GM23248 (cell line): ENCODE measurements around the gene THSD7A. TPM values are rescaled to one million over a fixed set of nuclear protein-coding genes. Genes with fewer than 3 reads are reported as not detected.

Experiments used
- DNase-seq: peaks from one replicate; pipeline ENCODE4 v3.0.0-alpha.2; 2015
- H2AFZ ChIP-seq: fragments of 200-600 bp; sonication (generic); 2 replicates; pipeline ENCODE4 v1.6.1; 2016; ENCODE audit warnings: antibody characterized with exemption
- H3F3A ChIP-seq: fragments of 200-600 bp; sonication (generic); 2 replicates; pipeline ENCODE4 v1.6.1; 2016; ENCODE audit warnings: mild to moderate bottlenecking, antibody characterized with exemption, mixed run types; ENCODE audit not compliant: insufficient read depth
- H3K27ac ChIP-seq: fragments of 200-600 bp; sonication (generic); 2 replicates; pipeline ENCODE4 v1.5.1; 2016; ENCODE audit warnings: mild to moderate bottlenecking
- H3K27me3 ChIP-seq: fragments of 200-600 bp; sonication (generic); replicated peaks from 2 replicates; pipeline ENCODE4 v1.6.1; 2016; ENCODE audit warnings: mild to moderate bottlenecking; ENCODE audit not compliant: insufficient read depth
- H3K36me3 ChIP-seq: fragments of 200-600 bp; sonication (generic); 2 replicates; pipeline ENCODE4 v1.6.1; 2016; ENCODE audit warnings: low read depth, mild to moderate bottlenecking
- H3K4me1 ChIP-seq: fragments of 200-600 bp; sonication (generic); 2 replicates; pipeline ENCODE4 v1.6.1; 2016; ENCODE audit warnings: mild to moderate bottlenecking; ENCODE audit not compliant: insufficient read depth
- H3K4me2 ChIP-seq: fragments of 200-600 bp; sonication (generic); one replicate; pipeline ENCODE4 v1.6.1; 2016; ENCODE audit warnings: mild to moderate bottlenecking; ENCODE audit not compliant: unreplicated experiment
- H3K4me3 ChIP-seq: fragments of 200-600 bp; sonication (generic); 2 replicates; pipeline ENCODE4 v1.5.1; 2016; ENCODE audit warnings: mild to moderate bottlenecking
- H3K79me2 ChIP-seq: fragments of 200-600 bp; sonication (generic); 2 replicates; pipeline ENCODE4 v1.6.1; 2016; ENCODE audit warnings: mild to moderate bottlenecking; ENCODE audit not compliant: insufficient read depth
- H3K9ac ChIP-seq: fragments of 200-600 bp; sonication (generic); 2 replicates; pipeline ENCODE4 v1.6.1; 2016; ENCODE audit warnings: mild to moderate bottlenecking
- H3K9me2 ChIP-seq: fragments of 200-600 bp; sonication (generic); 2 replicates; pipeline ENCODE4 v1.6.1; 2016; ENCODE audit warnings: mixed run types, mild to moderate bottlenecking, moderate library complexity; ENCODE audit not compliant: insufficient read depth
- H3K9me3 ChIP-seq: fragments of 200-600 bp; sonication (generic); one replicate; pipeline ENCODE4 v1.6.1; 2017; ENCODE audit warnings: low read depth
- H4K20me1 ChIP-seq: fragments of 200-600 bp; sonication (generic); 2 replicates; pipeline ENCODE4 v1.6.0; 2016; ENCODE audit not compliant: insufficient read depth
- EZH2 ChIP-seq: fragments of 200-600 bp; sonication (generic); IDR thresholded peaks from 2 replicates; pipeline ENCODE4 v1.6.1; 2018; ENCODE audit warnings: antibody characterized with exemption, mild to moderate bottlenecking; ENCODE audit not compliant: insufficient read depth, poor library complexity, severe bottlenecking
- EZH2phosphoT487 ChIP-seq: fragments of 200-600 bp; sonication (generic); IDR thresholded peaks from 2 replicates; pipeline ENCODE4 v1.6.1; 2018; ENCODE audit warnings: antibody characterized with exemption, moderate library complexity, mild to moderate bottlenecking, low read depth; ENCODE audit not compliant: insufficient read depth
- WGBS, 2 experiments: methylation state at CpG; one replicate each; pipeline ENCODE4 v1.1.6; 2015 to 2017; ENCODE audit warnings: low lambda C conversion rate in 2 of 2, low coverage in 1 of 2; ENCODE audit errors: missing lambda C conversion rate in 2 of 2; 5-methylcytosine and 5-hydroxymethylcytosine counted together
- in situ Hi-C: fragments of 300-500 bp; cut with MboI; formaldehyde crosslinking; loops from 2 replicates; pipeline ENCODE4 v1.15.0; 2020
- polyA plus RNA-seq: library from polyadenylated mRNA; unstranded; fragments of >200 nt; fragmentation: Nextera tagmentation; extraction: Ambion mirVana; gene quantifications from 2 replicates; pipeline ENCODE4 v1.2.1, GENCODE V29; 2016
- total RNA-seq: library from RNA; depleted of rRNA; stranded (reverse); fragments of >200 nt; shearing (Covaris generic); gene quantifications from 2 replicates; pipeline ENCODE4 v1.2.3, GENCODE V29; 2014

Gene THSD7A
- total and polyA plus RNA-seq, 2 experiments from 2014 or later = not detected

DNA sequence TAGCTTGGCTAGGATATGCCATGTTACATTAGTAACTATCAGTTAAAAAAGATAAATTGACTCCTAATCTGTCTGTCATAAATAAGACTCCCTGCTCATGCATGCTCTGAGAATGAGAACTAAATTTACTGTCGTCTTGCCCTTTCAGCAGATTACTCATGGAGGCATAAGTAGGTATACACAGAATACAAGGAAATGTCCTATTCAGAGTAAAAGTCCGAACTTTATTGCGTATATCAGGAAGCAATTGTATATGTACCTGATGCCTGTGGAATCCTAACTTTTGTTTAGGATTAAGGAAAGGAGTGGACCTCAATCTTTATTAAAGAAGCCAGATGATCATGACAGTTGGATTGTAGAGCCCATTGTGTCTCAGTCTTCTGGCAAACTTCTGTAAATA is 118.6 kb downstream of the THSD7A start:
- Histone ChIP-seq H3F3A (peaks cover 18% of the 10 kb centered on the region), H3K27ac (no peak overlapping the region), H3K9me3 (no peaks in the 10 kb centered on the region), H3K9me2 (no peaks in the 10 kb centered on the region), H3K4me3 (no peak overlapping the region), H2AFZ (no peak overlapping the region), H3K9ac (no peak overlapping the region), H3K27me3 (peaks cover 9% of the 10 kb centered on the region), H3K79me2 (no peaks in the 10 kb centered on the region), H3K4me1 (peaks cover 8% of the 10 kb centered on the region; the same call in 1 of the 2 replicates), H4K20me1 (no peaks in the 10 kb centered on the region), H3K36me3 (no peaks in the 10 kb centered on the region), H3K4me2 (no peak overlapping the region)
- in situ Hi-C loops = no loop called here
- no peak for DNase-seq
- TF ChIP-seq EZH2 (no peak), EZH2phosphoT487 (no peak)
- WGBS, 2 experiments = 81 to 82% methylated on average over 3 of the region's 3 CpGs

DNA sequence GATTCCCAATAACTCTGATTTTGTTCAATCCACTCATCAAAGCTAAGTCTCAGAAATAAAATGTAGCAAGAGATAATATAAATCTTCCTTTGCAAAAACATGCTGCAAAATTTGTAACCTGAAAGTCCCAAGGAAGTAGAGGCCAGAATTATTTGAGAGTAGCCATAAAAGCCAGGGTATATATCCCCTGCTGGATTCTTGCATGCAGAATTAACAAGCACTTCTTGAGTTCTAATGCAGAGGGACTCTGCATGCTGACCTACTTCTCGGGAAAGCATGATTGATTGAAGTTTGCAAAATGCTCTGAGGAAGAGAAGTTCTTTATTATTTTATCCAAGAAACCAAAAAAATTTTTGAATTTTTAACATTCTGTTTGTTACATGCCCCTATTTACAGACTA is 121.6 kb downstream of the THSD7A start:
- Histone ChIP-seq H3K9me3 (no peaks in the 10 kb centered on the region), H3K9ac (no peak overlapping the region)
- WGBS, 2 experiments = 97 to 100% methylated on average over 1 of the region's 1 CpG

DNA sequence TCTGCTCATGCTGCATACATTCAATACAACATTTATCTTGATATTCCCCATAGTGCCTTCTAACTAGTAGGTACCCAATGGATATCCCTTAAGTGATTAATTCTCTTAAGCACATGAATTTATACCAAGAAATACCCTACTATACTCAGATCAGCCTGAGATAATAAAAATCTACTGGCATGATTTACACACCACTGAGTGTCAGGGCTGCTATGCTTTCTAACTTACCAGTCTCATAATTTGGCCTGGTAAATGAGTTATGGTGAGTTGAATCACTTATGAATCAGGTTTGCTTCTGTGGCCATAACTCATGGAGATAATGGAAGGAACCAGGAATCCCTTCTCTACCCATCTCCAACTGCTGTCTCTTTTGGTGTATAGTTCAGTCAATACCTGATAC is 122.8 kb downstream of the THSD7A start:
- peak; percentile 33 for DNase-seq

More for the DNA sequence above, 121.6 kb downstream of the THSD7A start:
- H3F3A ChIP-seq = peaks cover 11% of the 10 kb centered on the region; the same call in 1 of the 2 replicates
- peaks cover 25% of the 10 kb centered on the region for H3K4me1 ChIP-seq
- no peak overlapping the region for H2AFZ ChIP-seq
- H3K9me2 ChIP-seq = no peaks in the 10 kb centered on the region
- no peak overlapping the region for H3K4me2 ChIP-seq
- H3K36me3 ChIP-seq = no peaks in the 10 kb centered on the region
- H3K27ac ChIP-seq = no peak overlapping the region
- H3K27me3 ChIP-seq = no peaks in the 10 kb centered on the region
- TF ChIP-seq EZH2phosphoT487 (no peak), EZH2 (no peak)
- H4K20me1 ChIP-seq = no peaks in the 10 kb centered on the region
- H3K4me3 ChIP-seq = no peak overlapping the region
- in situ Hi-C loops = no loop called here
- DNase-seq = no peak
- no peaks in the 10 kb centered on the region for H3K79me2 ChIP-seq

DNA sequence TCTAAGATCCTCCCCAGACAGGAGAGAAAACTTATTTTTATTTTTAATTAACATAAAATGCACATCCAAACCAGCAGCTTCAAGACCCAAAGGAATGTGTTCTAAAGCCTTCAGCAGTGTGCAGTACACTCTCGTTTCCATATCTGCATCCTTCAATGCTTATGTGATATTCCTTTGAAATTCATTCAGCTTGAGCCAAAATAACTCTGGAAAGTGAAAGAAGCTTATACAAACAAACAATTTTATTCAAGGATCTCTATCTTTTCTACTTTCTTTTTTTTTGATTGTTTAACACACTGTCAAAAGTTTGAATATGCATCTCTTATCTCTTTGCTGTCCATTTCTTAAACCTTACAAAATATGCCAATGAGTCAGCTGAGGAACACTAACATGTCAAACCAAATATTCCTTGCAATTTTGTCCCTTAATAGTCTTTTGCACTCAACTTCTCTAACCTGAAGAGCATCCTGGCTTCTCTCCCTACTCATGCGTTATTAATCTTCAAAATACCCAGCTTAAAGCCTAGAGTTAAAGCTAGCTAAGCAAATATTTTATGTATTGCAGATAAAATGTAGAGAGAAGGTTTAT is 124.3 kb downstream of the THSD7A start:
- Histone ChIP-seq H3F3A (0 out of 2 replicates have a peak, but pooled peaks cover 5% of the 10 kb centered on the region), H3K4me2 (no peak overlapping the region), H3K9me3 (no peaks in the 10 kb centered on the region), H3K4me1 (peaks cover 25% of the 10 kb centered on the region), H3K27me3 (no peaks in the 10 kb centered on the region), H3K27ac (no peak overlapping the region), H3K4me3 (no peak overlapping the region), H3K9ac (no peak overlapping the region), H3K36me3 (no peaks in the 10 kb centered on the region), H3K79me2 (no peaks in the 10 kb centered on the region), H3K9me2 (no peaks in the 10 kb centered on the region), H4K20me1 (no peaks in the 10 kb centered on the region), H2AFZ (no peak overlapping the region)
- DNase-seq = peak; percentile 6
- WGBS, 2 experiments = 96 to 98% methylated on average over 2 of the region's 2 CpGs
- TF ChIP-seq EZH2 (no peak), EZH2phosphoT487 (no peak)
- in situ Hi-C loops = no loop called here

More for the DNA sequence above, 122.8 kb downstream of the THSD7A start:
- TF ChIP-seq EZH2phosphoT487 (no peak), EZH2 (no peak)
- Histone ChIP-seq H3F3A (0 out of 2 replicates have a peak, but pooled peaks cover 5% of the 10 kb centered on the region), H3K27me3 (no peaks in the 10 kb centered on the region), H3K36me3 (no peaks in the 10 kb centered on the region), H3K4me3 (no peak overlapping the region), H3K27ac (no peak overlapping the region), H3K79me2 (no peaks in the 10 kb centered on the region), H3K9ac (no peak overlapping the region), H2AFZ (no peak overlapping the region), H4K20me1 (no peaks in the 10 kb centered on the region), H3K9me3 (no peaks in the 10 kb centered on the region), H3K4me1 (peaks cover 25% of the 10 kb centered on the region), H3K4me2 (no peak overlapping the region), H3K9me2 (no peaks in the 10 kb centered on the region)
- in situ Hi-C loops = no loop called here
